CD4-positive, alpha-beta T cell (primary cell): ENCODE data around the gene TMEM235. TPM values are rescaled to one million over a fixed set of nuclear protein-coding genes. Genes with fewer than 3 reads are reported as not detected.

ENCODE experiments used
- ATAC-seq: fragments of 200-7000 bp; cut with Tn5 transposase; one replicate; pipeline ENCODE4 v1.10.0; 2022; ENCODE audit warnings: mild to moderate bottlenecking; ENCODE audit not compliant: poor library complexity
- CTCF ChIA-PET: fragments of 350-600 bp; sonication (Branson Sonifier 250); formaldehyde crosslinking; loops from one replicate; lab custom pipeline; 2021; ENCODE audit warnings: antibody characterized with exemption, inconsistent platforms; lab: Charles Lee
- POLR2A ChIA-PET: fragments of 350-600 bp; sonication (Branson Sonifier 250); formaldehyde crosslinking; loops from one replicate; lab custom pipeline; 2021; ENCODE audit warnings: antibody characterized with exemption, inconsistent platforms; lab: Charles Lee
- DNase-seq, 14 experiments: peaks; one replicate each; pipeline ENCODE4 v3.0.0-alpha.2; 2013 to 2020; ENCODE audit warnings: mixed read lengths in 2 of 14
- H3K27ac ChIP-seq, 2 donors: one replicate each; pipeline versions ENCODE4 v1.5.1 to v1.7.0; 2013; ENCODE audit warnings: low read length in 2 of 2, low read depth in 1 of 2, mild to moderate bottlenecking in 1 of 2
- H3K27me3 ChIP-seq, 2 experiments: 1 replicate in 1 of 2; 2 replicates in 1 of 2; pipeline versions ENCODE4 v1.6.1 to v1.7.0; 2013; ENCODE audit warnings: low read length in 2 of 2, control low read depth in 1 of 2, mild to moderate bottlenecking in 1 of 2, moderate library complexity in 1 of 2; ENCODE audit not compliant: insufficient read depth in 2 of 2, control insufficient read depth in 1 of 2
- H3K36me3 ChIP-seq: one replicate; pipeline ENCODE4 v1.6.1; 2013; ENCODE audit warnings: low read length, control low read depth; ENCODE audit not compliant: insufficient read depth
- H3K4me1 ChIP-seq: one replicate; pipeline ENCODE4 v1.6.1; 2013; ENCODE audit warnings: low read length, control low read depth; ENCODE audit not compliant: insufficient read depth
- H3K4me3 ChIP-seq: one replicate; pipeline ENCODE4 v1.5.1; 2013; ENCODE audit warnings: mild to moderate bottlenecking, low read length, moderate library complexity
- H3K9me3 ChIP-seq, 2 experiments: 1 replicate in 1 of 2; 2 replicates in 1 of 2; pipeline versions ENCODE4 v1.6.1 to v1.7.0; 2013; ENCODE audit warnings: low read length in 2 of 2, mild to moderate bottlenecking in 2 of 2, control low read depth in 1 of 2, moderate library complexity in 1 of 2; ENCODE audit not compliant: control insufficient read depth in 1 of 2, insufficient read depth in 1 of 2
- H3K27ac Mint-ChIP-seq: one replicate; pipeline ENCODE4 v1.8.0; 2020; ENCODE audit warnings: mixed read lengths
- H3K27me3 Mint-ChIP-seq: one replicate; pipeline ENCODE4 v1.8.0; 2021; ENCODE audit warnings: mixed read lengths
- H3K36me3 Mint-ChIP-seq: one replicate; pipeline ENCODE4 v1.8.0; 2021; ENCODE audit warnings: low read depth, mixed read lengths
- H3K4me1 Mint-ChIP-seq: one replicate; pipeline ENCODE4 v1.8.0; 2021; ENCODE audit warnings: low read depth, mixed read lengths
- H3K4me3 Mint-ChIP-seq: one replicate; pipeline ENCODE4 v1.8.0; 2020; ENCODE audit warnings: mild to moderate bottlenecking, mixed read lengths
- H3K9me3 Mint-ChIP-seq: one replicate; pipeline ENCODE4 v1.8.0; 2020; ENCODE audit warnings: mixed read lengths
- intact Hi-C, 2 experiments: fragments of 100-400 bp; cut with DNase I in 1 of 2; cut with micrococcal nuclease in 1 of 2; formaldehyde crosslinking; loops; one replicate each; pipeline versions ENCODE4 v1.15.1 to v1.9.0; 2023 to 2025; cut with DNase I, micrococcal nuclease
- total RNA-seq, 174 experiments: library from RNA in 2 of 174; stranded (reverse) in 2 of 174; gene quantifications; one replicate each; pipeline ENCODE4 v1.2.3 and lab custom pipeline; 2021 to 2026
- TF ChIP-seq, protein P1 (sequence below): fragments of 200-600 bp; IDR thresholded peaks from one replicate; pipeline ENCODE4 v1.8.0; 2022; ENCODE audit warnings: antibody characterized with exemption, mild to moderate bottlenecking

Gene TMEM235
- total RNA-seq, 2 experiments from 2014 or later = not detected

DNA sequence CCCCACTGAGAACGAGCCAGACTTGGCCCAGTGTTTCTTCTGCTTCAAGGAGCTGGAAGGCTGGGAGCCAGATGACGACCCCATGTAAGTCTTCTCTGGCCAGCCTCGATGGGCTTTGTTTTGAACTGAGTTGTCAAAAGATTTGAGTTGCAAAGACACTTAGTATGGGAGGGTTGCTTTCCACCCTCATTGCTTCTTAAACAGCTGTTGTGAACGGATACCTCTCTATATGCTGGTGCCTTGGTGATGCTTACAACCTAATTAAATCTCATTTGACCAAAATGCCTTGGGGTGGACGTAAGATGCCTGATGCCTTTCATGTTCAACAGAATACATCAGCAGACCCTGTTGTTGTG is 16.7 kb upstream of the TMEM235 start:
- Histone ChIP-seq H3K27me3 (no peaks in the 10 kb centered on the region), H3K9me3 (no peaks in the 10 kb centered on the region), H3K36me3 (no peaks in the 10 kb centered on the region), H3K4me1 (peaks cover 13% of the 10 kb centered on the region), H3K27ac (no peak overlapping the region), H3K4me3 (peak overlapping the region; percentile 58)
- ChIA-PET POLR2A (no interaction called here), CTCF (no interaction called here)
- TF ChIP-seq, protein P1, sequence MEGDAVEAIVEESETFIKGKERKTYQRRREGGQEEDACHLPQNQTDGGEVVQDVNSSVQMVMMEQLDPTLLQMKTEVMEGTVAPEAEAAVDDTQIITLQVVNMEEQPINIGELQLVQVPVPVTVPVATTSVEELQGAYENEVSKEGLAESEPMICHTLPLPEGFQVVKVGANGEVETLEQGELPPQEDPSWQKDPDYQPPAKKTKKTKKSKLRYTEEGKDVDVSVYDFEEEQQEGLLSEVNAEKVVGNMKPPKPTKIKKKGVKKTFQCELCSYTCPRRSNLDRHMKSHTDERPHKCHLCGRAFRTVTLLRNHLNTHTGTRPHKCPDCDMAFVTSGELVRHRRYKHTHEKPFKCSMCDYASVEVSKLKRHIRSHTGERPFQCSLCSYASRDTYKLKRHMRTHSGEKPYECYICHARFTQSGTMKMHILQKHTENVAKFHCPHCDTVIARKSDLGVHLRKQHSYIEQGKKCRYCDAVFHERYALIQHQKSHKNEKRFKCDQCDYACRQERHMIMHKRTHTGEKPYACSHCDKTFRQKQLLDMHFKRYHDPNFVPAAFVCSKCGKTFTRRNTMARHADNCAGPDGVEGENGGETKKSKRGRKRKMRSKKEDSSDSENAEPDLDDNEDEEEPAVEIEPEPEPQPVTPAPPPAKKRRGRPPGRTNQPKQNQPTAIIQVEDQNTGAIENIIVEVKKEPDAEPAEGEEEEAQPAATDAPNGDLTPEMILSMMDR = no peak
- H3K9me3 Mint-ChIP-seq = no peaks in the 10 kb centered on the region
- intact Hi-C loops = loop anchor here in 1 of 2 experiments (1.0 to 2.0 kb wide), 2 partner anchors 40 to 46 kb away; partner anchors contain the start of gene SYNGR2
- no peaks in the 10 kb centered on the region for H3K36me3 Mint-ChIP-seq
- H3K4me3 Mint-ChIP-seq = no peak overlapping the region
- DNase-seq = no peak
- H3K27me3 Mint-ChIP-seq = no peaks in the 10 kb centered on the region
- no peak for ATAC-seq
- no peaks in the 10 kb centered on the region for H3K4me1 Mint-ChIP-seq
- H3K27ac Mint-ChIP-seq = no peak overlapping the region

DNA sequence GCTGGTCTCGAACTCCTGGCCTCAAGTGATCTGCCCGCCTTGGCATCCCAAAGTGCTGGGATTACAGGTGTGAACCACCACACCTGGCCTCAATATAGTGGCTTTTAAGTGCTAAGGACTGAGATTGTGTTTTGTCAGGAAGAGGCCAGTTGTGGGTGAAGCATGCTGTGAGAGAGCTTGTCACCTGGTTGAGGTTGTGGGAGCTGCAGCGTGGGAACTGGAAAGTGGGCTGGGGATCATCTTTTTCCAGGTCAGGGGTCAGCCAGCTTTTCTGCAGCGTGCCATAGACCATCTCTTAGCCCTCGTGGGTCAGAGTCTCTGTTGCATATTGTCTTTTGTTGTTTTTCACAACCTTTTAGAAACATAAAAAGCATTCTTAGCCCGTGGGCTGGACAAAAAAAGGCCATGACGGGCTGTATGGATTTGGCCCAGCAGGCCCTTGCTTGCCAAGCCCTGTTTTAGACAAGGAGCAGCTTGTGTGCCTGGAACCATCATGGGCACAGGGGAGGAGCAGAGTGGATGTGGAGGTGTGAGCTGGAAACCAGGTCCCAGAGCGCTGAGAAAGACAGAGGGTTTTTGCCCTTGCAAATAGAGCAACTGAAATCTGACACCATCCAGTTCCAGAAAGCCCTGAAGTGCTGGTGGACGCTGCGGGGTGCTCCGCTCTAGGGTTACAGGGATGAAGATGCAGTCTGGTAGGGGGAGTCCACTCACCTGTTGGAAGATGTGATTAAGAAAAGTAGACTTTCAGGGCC is 11.9 kb upstream of the TMEM235 start:
- TF ChIP-seq, protein P1 = no peak
- Mint-ChIP-seq H3K9me3 (no peaks in the 10 kb centered on the region), H3K4me3 (no peak overlapping the region), H3K4me1 (peaks cover 10% of the 10 kb centered on the region), H3K36me3 (no peaks in the 10 kb centered on the region), H3K27me3 (no peaks in the 10 kb centered on the region), H3K27ac (no peak overlapping the region)
- no peak for ATAC-seq
- Histone ChIP-seq H3K9me3 (no peaks in the 10 kb centered on the region), H3K27ac (no peak overlapping the region), H3K4me3 (no peak overlapping the region), H3K27me3 (no peaks in the 10 kb centered on the region), H3K36me3 (no peaks in the 10 kb centered on the region), H3K4me1 (peaks cover 6% of the 10 kb centered on the region)
- ChIA-PET POLR2A (no interaction called here), CTCF (no interaction called here)
- intact Hi-C loops = no loop called here
- no peak for DNase-seq

DNA sequence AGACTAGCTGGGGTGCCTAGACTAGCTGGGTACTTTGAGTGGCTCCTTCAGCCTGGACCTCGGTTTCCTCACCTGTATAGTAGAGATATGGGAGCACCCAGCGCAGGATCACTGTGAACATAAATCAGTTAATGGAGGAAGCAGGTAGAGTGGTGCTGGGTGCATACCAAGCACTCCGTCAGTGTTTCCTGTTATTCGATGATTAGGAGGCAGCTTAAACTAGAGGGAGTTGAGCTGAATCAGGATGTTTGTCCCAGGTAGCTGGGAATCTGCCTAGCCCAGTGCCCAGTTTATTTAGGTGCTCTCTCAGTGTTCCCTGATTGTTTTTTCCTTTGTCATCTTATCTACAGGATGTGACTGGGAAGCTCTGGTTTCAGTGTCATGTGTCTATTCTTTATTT is 8.4 kb upstream of the TMEM235 start:
- intact Hi-C loops = no loop called here
- CTCF ChIA-PET = interaction anchor here (0.7 kb wide), 1 partner anchor 137 kb away, joined by 3 read pairs; no protein-coding TSS in a partner anchor
- ATAC-seq = peak; percentile 44

More for the DNA sequence above, 8.4 kb upstream of the TMEM235 start:
- Histone ChIP-seq H3K27me3 (peaks cover 8% of the 10 kb centered on the region in 2 experiments), H3K27ac (no peak overlapping the region), H3K4me3 (no peak overlapping the region), H3K36me3 (no peaks in the 10 kb centered on the region), H3K9me3 (no peaks in the 10 kb centered on the region), H3K4me1 (peaks cover 15% of the 10 kb centered on the region)
- H3K27ac Mint-ChIP-seq = peak overlapping the region; percentile 38
- no peaks in the 10 kb centered on the region for H3K36me3 Mint-ChIP-seq
- POLR2A ChIA-PET = no interaction called here
- no peaks in the 10 kb centered on the region for H3K9me3 Mint-ChIP-seq
- peaks cover 10% of the 10 kb centered on the region for H3K4me1 Mint-ChIP-seq
- H3K27me3 Mint-ChIP-seq = peaks cover 6% of the 10 kb centered on the region
- no peak for DNase-seq
- H3K4me3 Mint-ChIP-seq = no peak overlapping the region
- TF ChIP-seq, protein P1 = no peak
